Activated CD8-positive, alpha-beta T cell treated with anti-CD3 and anti-CD28 coated beads for 36 hours (primary cell): ENCODE data around the gene TNFRSF17. TPM values are rescaled to one million over a fixed set of nuclear protein-coding genes. Genes with fewer than 3 reads are reported as not detected.

Experiments
- ATAC-seq: fragments of 200-7000 bp; cut with Tn5 transposase; one replicate; pipeline ENCODE4 v1.10.0; 2021; ENCODE audit warnings: mild to moderate bottlenecking, moderate library complexity
- CTCF ChIA-PET: fragments of 350-600 bp; sonication (Branson Sonifier 250); formaldehyde crosslinking; loops from one replicate; lab custom pipeline; 2021; ENCODE audit warnings: antibody characterized with exemption; lab: Charles Lee
- POLR2A ChIA-PET: fragments of 350-600 bp; sonication (Branson Sonifier 250); formaldehyde crosslinking; loops from one replicate; lab custom pipeline; 2021; ENCODE audit warnings: antibody characterized with exemption; lab: Charles Lee
- DNase-seq: peaks from one replicate; pipeline ENCODE4 v3.0.0-alpha.2; 2020
- H3K27ac Mint-ChIP-seq: one replicate; pipeline ENCODE4 v1.8.0; 2021; ENCODE audit warnings: mild to moderate bottlenecking, mixed read lengths
- H3K27me3 Mint-ChIP-seq: one replicate; pipeline ENCODE4 v1.8.0; 2021; ENCODE audit warnings: mixed read lengths
- H3K36me3 Mint-ChIP-seq: one replicate; pipeline ENCODE4 v1.8.0; 2021; ENCODE audit warnings: low read depth, mixed read lengths
- H3K4me1 Mint-ChIP-seq: one replicate; pipeline ENCODE4 v1.8.0; 2021; ENCODE audit warnings: low read depth, mixed read lengths
- H3K4me3 Mint-ChIP-seq: one replicate; pipeline ENCODE4 v1.8.0; 2021; ENCODE audit warnings: mild to moderate bottlenecking, moderate library complexity, mixed read lengths
- H3K9me3 Mint-ChIP-seq: one replicate; pipeline ENCODE4 v1.8.0; 2021; ENCODE audit warnings: mixed read lengths
- CTCF ChIP-seq: fragments of 200-600 bp; IDR thresholded peaks from one replicate; pipeline ENCODE4 v1.8.0; 2022; ENCODE audit warnings: antibody characterized with exemption, mild to moderate bottlenecking
- intact Hi-C: fragments of 100-400 bp; cut with micrococcal nuclease; formaldehyde crosslinking; loops from one replicate; pipeline ENCODE4 v1.10.0; 2022
- total RNA-seq, 2 experiments: library from RNA; stranded (reverse); gene quantifications; one replicate each; pipeline ENCODE4 v1.2.3, GENCODE V29; 2021

TNFRSF17 gene
- total RNA-seq, 2 experiments from 2014 or later, result not detected

GRCh38 chr16:11994143-11995119 is 29.4 kb downstream of the TNFRSF17 start:
- DNase-seq (no peak), ATAC-seq (no peak)
- no peaks in the 10 kb centered on the region for H3K9me3 Mint-ChIP-seq
- intact Hi-C loops, result no loop called here
- CTCF ChIA-PET, result interaction anchor here (1.1 to 1.3 kb wide), 2 partner anchors 73 kb away, joined by 3 read pairs; no protein-coding TSS in a partner anchor
- no peak overlapping the region for H3K4me3 Mint-ChIP-seq
- no peak for TF ChIP-seq CTCF
- peaks cover 4% of the 10 kb centered on the region for H3K4me1 Mint-ChIP-seq
- no peak overlapping the region for H3K27ac Mint-ChIP-seq
- H3K36me3 Mint-ChIP-seq, result no peaks in the 10 kb centered on the region
- POLR2A ChIA-PET, result interaction anchor here (0.6 kb wide), 1 partner anchor 26 kb away, joined by 3 read pairs; no protein-coding TSS in a partner anchor
- no peaks in the 10 kb centered on the region for H3K27me3 Mint-ChIP-seq

- DNase-seq, result no peak
- Mint-ChIP-seq H3K4me3 (no peak overlapping the region), H3K36me3 (no peaks in the 10 kb centered on the region), H3K27ac (no peak overlapping the region), H3K27me3 (no peaks in the 10 kb centered on the region), H3K4me1 (peaks cover 4% of the 10 kb centered on the region), H3K9me3 (no peaks in the 10 kb centered on the region)
- intact Hi-C loops, result no loop called here
- no peak for ATAC-seq
- POLR2A ChIA-PET, result interaction anchor here (0.7 kb wide), 1 partner anchor 1920 kb away, joined by 3 read pairs; no protein-coding TSS in a partner anchor
- no peak for TF ChIP-seq CTCF
- CTCF ChIA-PET, result interaction anchor here (0.9 to 2.3 kb wide), 2 partner anchors 9 to 98 kb away, joined by 3 to 6 read pairs; no protein-coding TSS in a partner anchor
Observed at GRCh38 chr16:11996433-11997330, 31.7 kb downstream of the TNFRSF17 start.

GRCh38 chr16:12000032-12000431 is 35.0 kb downstream of the TNFRSF17 start:
- Mint-ChIP-seq H3K4me3 (no peak overlapping the region), H3K27me3 (no peaks in the 10 kb centered on the region), H3K9me3 (no peaks in the 10 kb centered on the region), H3K27ac (no peak overlapping the region), H3K36me3 (no peaks in the 10 kb centered on the region), H3K4me1 (peaks cover 2% of the 10 kb centered on the region)
- TF ChIP-seq CTCF, result no peak
- POLR2A ChIA-PET, result no interaction called here
- ATAC-seq (no peak), DNase-seq (no peak)
- CTCF ChIA-PET, result interaction anchor here (1.2 kb wide), 2 partner anchors 67 to 68 kb away, joined by 3 read pairs; no protein-coding TSS in a partner anchor
- intact Hi-C loops, result no loop called here

- Mint-ChIP-seq H3K4me1 (peaks cover 2% of the 10 kb centered on the region), H3K27ac (no peak overlapping the region), H3K36me3 (no peaks in the 10 kb centered on the region), H3K27me3 (no peaks in the 10 kb centered on the region), H3K4me3 (no peak overlapping the region), H3K9me3 (no peaks in the 10 kb centered on the region)
- ATAC-seq, result no peak
- POLR2A ChIA-PET, result no interaction called here
- CTCF ChIA-PET, result no interaction called here
- DNase-seq, result no peak
- intact Hi-C loops, result no loop called here
- no peak for TF ChIP-seq CTCF
Observed at GRCh38 chr16:12002447-12003006, 37.5 kb downstream of the TNFRSF17 start.
